Measurements from ENCODE around the gene GJE1.

DNA sequence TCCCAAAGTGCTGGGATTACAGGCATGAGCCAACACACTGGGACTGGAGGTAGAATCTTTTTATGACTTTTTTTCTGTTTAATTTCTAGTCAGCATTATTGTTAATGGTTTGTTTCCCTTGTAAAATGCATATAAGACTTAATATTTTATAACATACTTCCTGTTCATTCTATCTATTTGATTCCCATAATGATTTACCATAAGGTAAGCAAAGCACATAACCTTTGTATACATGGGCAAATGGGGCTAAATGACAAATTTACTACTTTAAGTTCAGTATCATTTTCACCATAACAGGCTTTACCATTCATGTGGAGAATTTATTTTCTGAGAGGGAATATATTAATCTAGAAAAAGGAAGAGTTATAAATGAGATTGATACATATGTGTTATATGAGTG is 38.6 kb downstream of the GJE1 start:
- TF ChIP-seq, protein P1, sequence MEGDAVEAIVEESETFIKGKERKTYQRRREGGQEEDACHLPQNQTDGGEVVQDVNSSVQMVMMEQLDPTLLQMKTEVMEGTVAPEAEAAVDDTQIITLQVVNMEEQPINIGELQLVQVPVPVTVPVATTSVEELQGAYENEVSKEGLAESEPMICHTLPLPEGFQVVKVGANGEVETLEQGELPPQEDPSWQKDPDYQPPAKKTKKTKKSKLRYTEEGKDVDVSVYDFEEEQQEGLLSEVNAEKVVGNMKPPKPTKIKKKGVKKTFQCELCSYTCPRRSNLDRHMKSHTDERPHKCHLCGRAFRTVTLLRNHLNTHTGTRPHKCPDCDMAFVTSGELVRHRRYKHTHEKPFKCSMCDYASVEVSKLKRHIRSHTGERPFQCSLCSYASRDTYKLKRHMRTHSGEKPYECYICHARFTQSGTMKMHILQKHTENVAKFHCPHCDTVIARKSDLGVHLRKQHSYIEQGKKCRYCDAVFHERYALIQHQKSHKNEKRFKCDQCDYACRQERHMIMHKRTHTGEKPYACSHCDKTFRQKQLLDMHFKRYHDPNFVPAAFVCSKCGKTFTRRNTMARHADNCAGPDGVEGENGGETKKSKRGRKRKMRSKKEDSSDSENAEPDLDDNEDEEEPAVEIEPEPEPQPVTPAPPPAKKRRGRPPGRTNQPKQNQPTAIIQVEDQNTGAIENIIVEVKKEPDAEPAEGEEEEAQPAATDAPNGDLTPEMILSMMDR (IDR thresholded peaks at IDR 0.05) = no peak
- no peak for TF ChIP-seq EP300 (IDR thresholded peaks at IDR 0.05)
- no peak for TF ChIP-seq POLR2A (IDR thresholded peaks at IDR 0.05)
